Glutamatergic neuron (in vitro differentiated cells): ENCODE data around the gene FTL. TPM values are rescaled to one million over a fixed set of nuclear protein-coding genes. Genes with fewer than 3 reads are reported as not detected.

Source experiments
- DNase-seq: peaks from one replicate; pipeline ENCODE4 v3.0.0; 2022
- H3K27ac Mint-ChIP-seq: one replicate; pipeline ENCODE4 v1.8.0; 2020; ENCODE audit warnings: mild to moderate bottlenecking, mixed read lengths, inconsistent platforms; ENCODE audit not compliant: unreplicated experiment
- H3K27me3 Mint-ChIP-seq: one replicate; pipeline ENCODE4 v1.8.0; 2020; ENCODE audit warnings: mild to moderate bottlenecking, moderate library complexity, mixed read lengths, inconsistent platforms; ENCODE audit not compliant: unreplicated experiment
- H3K36me3 Mint-ChIP-seq: one replicate; pipeline ENCODE4 v1.8.0; 2020; ENCODE audit warnings: mild to moderate bottlenecking, mixed read lengths, inconsistent platforms; ENCODE audit not compliant: unreplicated experiment
- H3K4me1 Mint-ChIP-seq: one replicate; pipeline ENCODE4 v1.8.0; 2020; ENCODE audit warnings: mild to moderate bottlenecking, low read depth, mixed read lengths, inconsistent platforms; ENCODE audit not compliant: unreplicated experiment
- H3K4me3 Mint-ChIP-seq: one replicate; pipeline ENCODE4 v1.8.0; 2020; ENCODE audit warnings: mild to moderate bottlenecking, mixed read lengths, inconsistent platforms; ENCODE audit not compliant: unreplicated experiment
- H3K9me3 Mint-ChIP-seq: one replicate; pipeline ENCODE4 v1.8.0; 2020; ENCODE audit warnings: mild to moderate bottlenecking, moderate library complexity, mixed read lengths, inconsistent platforms; ENCODE audit not compliant: unreplicated experiment
- total RNA-seq: library from RNA; stranded (reverse); fragmentation: NEBNext Ultra II Directional; extraction: Animal tissue kit (Norgen Biotek cat#: 25700); gene quantifications from one replicate; pipeline ENCODE4 v1.2.1, GENCODE V29; 2021; ENCODE audit not compliant: unreplicated experiment
- TF ChIP-seq, protein P1 (sequence below): fragments of 200-600 bp; sonication (generic); IDR thresholded peaks from one replicate; pipeline ENCODE4 v1.5.0; 2021; ENCODE audit not compliant: partially characterized antibody, unreplicated experiment

The FTL gene
- total RNA-seq, 1 donor from 2014 or later = 875 TPM

DNA sequence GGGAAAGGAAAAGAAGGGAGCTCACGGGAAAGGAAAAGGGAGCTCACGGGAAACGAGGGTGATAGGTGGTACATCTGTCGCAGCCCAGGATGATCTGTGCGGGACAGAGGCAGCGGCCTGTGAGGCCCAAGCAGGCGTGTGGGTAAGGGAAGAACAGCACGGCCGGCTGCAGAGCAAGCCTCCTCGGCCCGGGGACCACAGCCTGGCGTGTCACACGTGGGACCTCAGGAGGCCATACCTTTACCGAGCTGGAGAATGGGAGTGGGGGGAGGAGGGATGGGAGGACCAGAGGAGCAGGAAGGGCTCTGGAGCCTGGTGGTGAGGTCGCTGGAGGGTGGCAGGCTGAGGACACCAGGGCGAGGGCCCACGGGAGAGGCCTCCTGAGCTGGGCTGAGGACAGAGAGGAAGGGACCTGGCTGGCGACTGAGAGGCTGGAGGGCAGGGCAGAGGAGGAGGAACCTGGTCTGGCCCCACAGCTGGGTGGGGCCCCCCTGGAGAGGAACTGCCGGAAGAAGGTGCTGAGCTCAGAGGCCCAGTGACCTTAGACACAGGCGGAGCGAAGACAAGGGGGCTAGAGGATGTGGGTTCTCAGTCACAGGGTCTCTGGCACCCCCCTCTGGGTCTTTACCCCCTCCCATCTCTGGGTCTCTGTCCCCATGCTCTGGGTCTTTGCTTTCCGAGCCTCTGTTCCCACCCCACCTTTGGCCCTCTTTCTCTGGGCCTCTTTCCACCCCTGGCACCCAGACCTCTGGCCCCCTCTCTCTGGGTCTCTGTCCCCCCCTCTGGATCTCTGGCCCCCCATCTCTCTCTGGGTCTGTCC is 2.9 kb upstream of the FTL start:
- no peaks in the 10 kb centered on the region for H3K36me3 Mint-ChIP-seq
- H3K27ac Mint-ChIP-seq = peak overlapping the region; percentile 59
- H3K4me1 Mint-ChIP-seq = peaks cover 24% of the 10 kb centered on the region
- peak; percentile 39 for DNase-seq
- TF ChIP-seq, protein P1, sequence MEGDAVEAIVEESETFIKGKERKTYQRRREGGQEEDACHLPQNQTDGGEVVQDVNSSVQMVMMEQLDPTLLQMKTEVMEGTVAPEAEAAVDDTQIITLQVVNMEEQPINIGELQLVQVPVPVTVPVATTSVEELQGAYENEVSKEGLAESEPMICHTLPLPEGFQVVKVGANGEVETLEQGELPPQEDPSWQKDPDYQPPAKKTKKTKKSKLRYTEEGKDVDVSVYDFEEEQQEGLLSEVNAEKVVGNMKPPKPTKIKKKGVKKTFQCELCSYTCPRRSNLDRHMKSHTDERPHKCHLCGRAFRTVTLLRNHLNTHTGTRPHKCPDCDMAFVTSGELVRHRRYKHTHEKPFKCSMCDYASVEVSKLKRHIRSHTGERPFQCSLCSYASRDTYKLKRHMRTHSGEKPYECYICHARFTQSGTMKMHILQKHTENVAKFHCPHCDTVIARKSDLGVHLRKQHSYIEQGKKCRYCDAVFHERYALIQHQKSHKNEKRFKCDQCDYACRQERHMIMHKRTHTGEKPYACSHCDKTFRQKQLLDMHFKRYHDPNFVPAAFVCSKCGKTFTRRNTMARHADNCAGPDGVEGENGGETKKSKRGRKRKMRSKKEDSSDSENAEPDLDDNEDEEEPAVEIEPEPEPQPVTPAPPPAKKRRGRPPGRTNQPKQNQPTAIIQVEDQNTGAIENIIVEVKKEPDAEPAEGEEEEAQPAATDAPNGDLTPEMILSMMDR = no peak
- peaks cover 14% of the 10 kb centered on the region for H3K9me3 Mint-ChIP-seq
- peaks cover 16% of the 10 kb centered on the region for H3K27me3 Mint-ChIP-seq
- H3K4me3 Mint-ChIP-seq = no peak overlapping the region

DNA sequence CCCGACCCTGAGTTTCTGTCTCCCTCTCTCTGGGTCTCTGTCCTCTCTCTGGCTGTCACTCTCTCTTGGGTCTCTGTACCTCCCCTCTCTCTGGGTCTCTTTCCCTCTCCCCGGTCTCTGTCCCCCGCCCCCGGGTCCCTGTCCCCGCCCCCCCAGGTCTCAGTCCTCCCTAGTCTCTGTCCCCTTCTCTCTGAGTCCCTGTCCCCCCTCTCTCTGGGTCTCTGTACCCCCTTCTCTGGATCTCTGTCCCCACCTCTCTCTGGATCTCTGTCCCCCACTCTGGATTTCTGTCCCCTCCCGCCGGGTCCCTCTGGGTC is 2.3 kb upstream of the FTL start:
- no peak overlapping the region for H3K4me3 Mint-ChIP-seq
- H3K36me3 Mint-ChIP-seq = no peaks in the 10 kb centered on the region
- peaks cover 27% of the 10 kb centered on the region for H3K4me1 Mint-ChIP-seq
- no peak overlapping the region for H3K27ac Mint-ChIP-seq
- peaks cover 14% of the 10 kb centered on the region for H3K9me3 Mint-ChIP-seq
- TF ChIP-seq, protein P1 = no peak
- peaks cover 16% of the 10 kb centered on the region for H3K27me3 Mint-ChIP-seq
- no peak for DNase-seq

DNA sequence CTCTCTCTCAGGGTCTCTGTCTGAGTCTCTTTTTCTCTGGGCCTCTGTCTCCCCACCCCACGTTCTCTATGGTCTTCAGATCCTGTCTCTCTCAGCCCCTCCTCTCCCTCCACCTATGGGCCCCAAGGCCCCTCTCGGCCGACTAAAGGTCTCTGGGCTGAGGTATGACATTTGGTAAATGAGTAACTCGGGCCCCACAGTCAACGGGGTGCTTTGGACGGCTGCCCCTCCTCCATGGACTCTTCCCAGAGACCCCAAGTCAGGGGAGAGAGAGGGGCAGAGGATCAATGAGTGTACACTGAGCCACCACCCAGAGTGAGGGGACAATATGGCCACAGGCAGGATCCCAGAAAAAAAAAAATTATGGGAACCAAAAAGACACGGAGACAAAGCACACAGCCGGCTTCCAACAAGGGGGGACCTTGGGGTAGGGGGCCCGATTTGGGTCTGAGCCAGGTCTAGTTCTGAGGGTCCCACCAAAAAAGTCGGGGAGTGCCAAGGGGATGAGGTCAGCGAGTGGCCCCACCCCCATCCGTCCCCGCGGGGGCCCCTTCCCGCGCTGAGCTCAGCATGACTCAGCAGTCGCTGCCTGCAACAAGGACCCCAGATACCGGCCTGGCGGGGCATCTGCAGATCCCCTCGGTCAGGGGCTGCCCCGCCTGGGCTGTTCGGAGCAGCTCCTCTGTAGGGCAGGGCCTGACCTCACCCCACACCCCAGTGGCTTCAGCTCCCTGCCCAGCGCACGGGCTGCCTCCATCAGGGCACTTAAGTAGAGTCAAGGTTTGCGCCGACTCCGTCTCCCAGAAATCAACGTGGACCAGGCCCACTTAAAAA is 1.5 kb upstream of the FTL start:
- peaks cover 16% of the 10 kb centered on the region for H3K27me3 Mint-ChIP-seq
- H3K4me3 Mint-ChIP-seq = peak overlapping the region; percentile 99
- H3K36me3 Mint-ChIP-seq = no peaks in the 10 kb centered on the region
- H3K27ac Mint-ChIP-seq = peak overlapping the region; percentile 80
- DNase-seq = peak; percentile 59
- H3K9me3 Mint-ChIP-seq = peaks cover 14% of the 10 kb centered on the region
- TF ChIP-seq, protein P1 = no peak
- H3K4me1 Mint-ChIP-seq = peaks cover 33% of the 10 kb centered on the region

DNA sequence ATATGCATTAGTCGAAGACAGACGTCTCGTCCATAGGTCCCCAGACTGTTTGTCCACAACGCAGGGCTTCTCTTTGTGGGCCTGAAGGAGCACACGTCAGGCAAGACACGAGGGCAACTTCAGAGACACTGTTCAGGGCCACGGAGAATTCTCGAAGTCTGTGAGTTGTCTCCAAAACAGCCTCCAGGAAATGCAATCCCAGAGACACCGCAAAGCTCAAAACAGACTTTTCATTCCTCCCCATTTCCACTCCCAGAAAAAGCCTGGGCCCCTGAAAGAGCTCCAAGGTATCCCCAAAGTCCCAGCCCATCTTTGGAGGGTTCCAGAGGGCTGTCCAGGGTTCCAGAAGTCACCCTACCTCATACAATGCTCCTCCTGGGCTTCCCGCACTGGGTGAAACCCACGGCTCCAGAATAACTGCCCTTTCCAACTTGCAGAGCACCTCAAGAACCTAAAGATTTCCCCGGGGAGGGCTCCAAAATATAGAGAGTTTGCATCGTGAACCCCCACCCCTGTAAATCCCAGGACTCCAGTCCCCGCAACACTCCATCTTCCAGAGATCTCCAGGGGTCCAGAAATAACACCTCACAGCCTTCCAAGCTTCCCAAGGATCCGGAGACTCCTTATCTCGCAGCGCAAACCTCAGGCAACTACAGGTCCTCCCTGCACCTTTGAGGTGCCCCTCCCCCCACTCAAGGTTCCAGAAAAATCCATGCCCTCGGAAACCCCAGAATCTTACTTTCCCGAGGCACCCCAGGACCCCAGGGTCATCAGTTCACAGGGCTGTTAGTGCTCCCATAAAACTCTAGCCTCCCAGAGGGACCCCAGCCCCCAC is 687 bp upstream of the FTL start:
- Mint-ChIP-seq H3K4me3 (peak overlapping the region; percentile 99), H3K36me3 (no peaks in the 10 kb centered on the region), H3K27me3 (peaks cover 18% of the 10 kb centered on the region), H3K9me3 (peaks cover 17% of the 10 kb centered on the region), H3K27ac (peak overlapping the region; percentile 83), H3K4me1 (peaks cover 33% of the 10 kb centered on the region)
- TF ChIP-seq, protein P1 = no peak
- DNase-seq = no peak
